Measurements from ENCODE around the gene ZNF850. TPM values are rescaled to one million over a fixed set of nuclear protein-coding genes. Genes with fewer than 3 reads are reported as not detected.
A peak's percentile ranks its signal among the peaks of the same experiment; 100 is the strongest.

The ZNF850 gene
- total RNA-seq, 1 donor from 2014 or later, result 3.0 TPM

DNA sequence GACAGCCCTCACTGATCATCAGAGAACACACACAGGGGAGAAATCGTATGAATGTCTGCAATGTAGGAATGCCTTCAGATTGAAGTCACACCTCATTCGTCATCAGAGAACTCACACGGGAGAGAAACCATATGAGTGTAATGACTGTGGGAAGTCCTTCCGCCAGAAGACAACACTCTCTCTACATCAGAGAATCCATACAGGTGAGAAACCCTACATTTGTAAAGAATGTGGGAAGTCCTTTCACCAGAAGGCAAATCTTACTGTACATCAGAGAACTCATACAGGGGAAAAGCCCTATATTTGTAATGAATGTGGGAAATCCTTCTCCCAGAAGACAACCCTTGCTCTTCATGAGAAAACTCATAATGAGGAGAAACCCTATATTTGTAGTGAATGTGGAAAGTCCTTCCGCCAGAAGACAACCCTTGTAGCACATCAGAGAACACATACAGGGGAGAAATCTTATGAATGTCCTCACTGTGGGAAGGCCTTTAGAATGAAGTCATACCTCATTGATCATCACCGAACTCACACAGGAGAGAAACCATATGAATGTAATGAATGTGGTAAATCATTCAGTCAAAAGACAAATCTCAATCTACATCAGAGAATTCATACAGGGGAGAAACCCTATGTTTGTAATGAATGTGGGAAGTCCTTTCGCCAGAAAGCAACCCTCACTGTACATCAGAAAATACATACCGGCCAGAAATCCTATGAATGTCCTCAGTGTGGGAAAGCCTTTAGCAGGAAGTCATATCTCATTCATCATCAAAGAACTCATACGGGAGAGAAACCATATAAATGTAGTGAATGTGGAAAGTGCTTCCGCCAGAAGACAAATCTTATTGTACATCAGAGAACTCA is 52.7 kb downstream of the ZNF850 start:
- no peak for DNase-seq (ENCODE audit: low read depth)
- TF ChIP-seq, protein P1, sequence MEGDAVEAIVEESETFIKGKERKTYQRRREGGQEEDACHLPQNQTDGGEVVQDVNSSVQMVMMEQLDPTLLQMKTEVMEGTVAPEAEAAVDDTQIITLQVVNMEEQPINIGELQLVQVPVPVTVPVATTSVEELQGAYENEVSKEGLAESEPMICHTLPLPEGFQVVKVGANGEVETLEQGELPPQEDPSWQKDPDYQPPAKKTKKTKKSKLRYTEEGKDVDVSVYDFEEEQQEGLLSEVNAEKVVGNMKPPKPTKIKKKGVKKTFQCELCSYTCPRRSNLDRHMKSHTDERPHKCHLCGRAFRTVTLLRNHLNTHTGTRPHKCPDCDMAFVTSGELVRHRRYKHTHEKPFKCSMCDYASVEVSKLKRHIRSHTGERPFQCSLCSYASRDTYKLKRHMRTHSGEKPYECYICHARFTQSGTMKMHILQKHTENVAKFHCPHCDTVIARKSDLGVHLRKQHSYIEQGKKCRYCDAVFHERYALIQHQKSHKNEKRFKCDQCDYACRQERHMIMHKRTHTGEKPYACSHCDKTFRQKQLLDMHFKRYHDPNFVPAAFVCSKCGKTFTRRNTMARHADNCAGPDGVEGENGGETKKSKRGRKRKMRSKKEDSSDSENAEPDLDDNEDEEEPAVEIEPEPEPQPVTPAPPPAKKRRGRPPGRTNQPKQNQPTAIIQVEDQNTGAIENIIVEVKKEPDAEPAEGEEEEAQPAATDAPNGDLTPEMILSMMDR (IDR thresholded peaks at IDR 0.05; ENCODE audit: insufficient read depth, low read length, poor library complexity, severe bottlenecking), result no peak
- H3K4me3 ChIP-seq (ENCODE audit: low read depth, low read length), result no peak overlapping the region
- H3K36me3 ChIP-seq (ENCODE audit: control insufficient read depth, insufficient read depth, low read length), result peaks cover 4% of the 10 kb centered on the region
- no peaks in the 10 kb centered on the region for H3K27me3 ChIP-seq (ENCODE audit: control insufficient read depth, insufficient read depth, low read length)

DNA sequence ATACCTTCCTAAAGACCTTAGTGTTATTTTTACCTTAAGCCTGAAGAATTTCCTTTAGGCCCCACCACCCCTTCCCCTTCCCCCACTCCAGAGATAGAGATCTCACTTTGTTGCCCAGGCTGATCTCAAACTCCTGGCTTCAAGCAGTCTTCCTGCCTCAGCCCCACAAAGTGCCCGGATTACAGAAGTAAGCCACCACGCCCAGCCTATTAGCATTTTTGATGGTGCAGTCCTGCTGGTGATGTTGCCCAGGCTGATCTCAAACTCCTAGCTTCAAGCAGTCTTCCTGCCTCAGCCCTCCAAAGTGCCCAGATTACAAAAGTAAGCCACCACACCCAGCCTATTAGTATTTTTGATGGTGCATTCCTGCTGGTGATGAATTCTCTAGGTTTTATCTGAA is 63.2 kb downstream of the ZNF850 start:
- DNase-seq (ENCODE audit: low read depth), result no peak
- TF ChIP-seq, protein P1 (IDR thresholded peaks at IDR 0.05; ENCODE audit: insufficient read depth, low read length, poor library complexity, severe bottlenecking), result no peak
- no peaks in the 10 kb centered on the region for H3K27me3 ChIP-seq (ENCODE audit: control insufficient read depth, insufficient read depth, low read length)
- no peak overlapping the region for H3K4me3 ChIP-seq (ENCODE audit: low read depth, low read length)
- H3K36me3 ChIP-seq (ENCODE audit: control insufficient read depth, insufficient read depth, low read length), result no peaks in the 10 kb centered on the region

DNA sequence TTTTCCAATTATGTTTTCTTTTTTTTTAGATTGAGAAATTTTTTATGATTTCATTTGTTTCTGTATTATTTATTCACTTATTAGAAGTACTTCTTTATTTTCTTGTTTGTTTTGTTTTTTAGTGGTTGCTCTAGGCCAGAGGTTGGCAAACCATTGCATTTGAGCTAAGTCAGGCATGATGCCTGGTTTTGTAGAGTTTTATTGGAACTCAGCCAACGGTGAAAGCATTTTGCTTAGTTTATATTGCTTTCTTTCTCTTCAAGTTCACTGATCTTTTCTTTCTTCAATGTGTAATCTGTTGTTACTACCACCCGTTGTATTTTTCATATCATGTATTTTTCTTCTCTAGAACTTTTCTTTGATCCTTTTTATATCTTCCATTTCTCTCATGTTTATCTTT is 65.5 kb downstream of the ZNF850 start:
- H3K36me3 ChIP-seq (ENCODE audit: control insufficient read depth, insufficient read depth, low read length), result no peaks in the 10 kb centered on the region
- no peak overlapping the region for H3K4me3 ChIP-seq (ENCODE audit: low read depth, low read length)
- no peaks in the 10 kb centered on the region for H3K27me3 ChIP-seq (ENCODE audit: control insufficient read depth, insufficient read depth, low read length)

DNA sequence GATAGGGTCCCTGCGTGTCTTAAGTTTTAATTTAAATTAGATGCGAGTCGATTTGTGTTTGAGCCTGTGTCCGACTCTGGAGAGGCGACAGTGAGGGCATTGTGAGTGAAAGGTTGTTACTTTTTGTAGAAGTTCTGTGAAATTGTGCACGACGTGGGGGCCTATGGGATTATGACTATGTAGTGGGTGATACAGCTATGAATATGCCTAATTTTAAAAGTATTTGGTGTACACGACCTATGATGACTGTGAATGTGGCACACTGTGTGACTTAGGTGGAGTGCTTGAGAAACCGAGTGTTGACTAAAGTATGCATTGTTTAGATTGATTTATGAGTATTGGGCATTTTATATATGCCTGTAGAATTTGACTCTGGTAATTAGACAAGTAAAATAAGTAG is 84.5 kb downstream of the ZNF850 start:
- no peaks in the 10 kb centered on the region for H3K27me3 ChIP-seq (ENCODE audit: control insufficient read depth, insufficient read depth, low read length)
- DNase-seq (ENCODE audit: low read depth), result no peak
- TF ChIP-seq, protein P1 (IDR thresholded peaks at IDR 0.05; ENCODE audit: insufficient read depth, low read length, poor library complexity, severe bottlenecking), result no peak
- H3K4me3 ChIP-seq (ENCODE audit: low read depth, low read length), result peak overlapping the region; percentile 81
- H3K36me3 ChIP-seq (ENCODE audit: control insufficient read depth, insufficient read depth, low read length), result no peaks in the 10 kb centered on the region

More for the DNA sequence above, 65.5 kb downstream of the ZNF850 start:
- TF ChIP-seq, protein P1 (IDR thresholded peaks at IDR 0.05; ENCODE audit: insufficient read depth, low read length, poor library complexity, severe bottlenecking), result no peak
- no peak for DNase-seq (ENCODE audit: low read depth)

DNA sequence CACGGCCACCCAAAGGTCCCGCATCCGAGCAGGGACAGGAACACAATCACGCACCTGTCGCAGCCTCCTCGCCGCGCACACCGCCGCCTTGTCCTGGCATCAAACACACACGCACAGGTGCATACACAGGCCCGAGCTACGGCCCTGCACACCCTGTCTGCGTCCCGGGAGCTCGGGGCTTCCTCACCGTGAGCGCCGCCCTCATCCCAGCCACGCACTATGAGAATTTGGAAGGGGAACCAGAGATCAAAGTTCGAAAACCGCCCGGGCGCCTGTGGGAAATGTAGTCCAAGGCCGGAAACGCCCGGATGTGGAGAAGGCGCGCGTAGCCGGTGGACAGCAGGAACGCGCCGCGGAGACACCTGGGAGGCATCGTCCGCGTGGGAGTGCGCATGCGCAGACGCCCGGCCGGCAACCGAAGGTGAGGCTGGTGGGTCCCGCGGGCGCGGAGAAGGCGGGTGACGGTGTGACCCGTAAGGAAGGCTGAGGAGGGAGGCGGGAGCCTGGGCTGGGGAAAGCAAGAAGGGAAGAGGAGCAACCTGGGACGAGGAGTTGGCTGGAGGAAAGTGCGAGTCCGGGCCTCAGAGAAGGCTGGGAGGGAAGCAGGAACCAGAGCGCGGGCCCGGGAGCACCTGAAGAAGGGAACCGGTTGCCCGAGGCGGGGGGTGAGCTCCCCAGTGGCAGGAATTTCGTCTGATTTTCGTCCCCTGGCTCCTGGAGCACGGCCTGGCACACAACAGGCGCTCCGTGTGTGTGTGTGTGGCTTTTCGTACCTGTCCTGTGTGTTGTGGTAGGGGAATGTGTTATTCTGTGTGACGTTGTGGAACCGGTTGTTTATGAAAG is 85.2 kb downstream of the ZNF850 start, which contains the start of gene ZNF567:
TSS of gene ZNF567 (plus strand) at position 399 of the 843 bp plus-strand sequence. CDS start 7,256 bp downstream, outside the sequence.
- DNase-seq (ENCODE audit: low read depth), result peak; percentile 77
- TF ChIP-seq, protein P1 (IDR thresholded peaks at IDR 0.05; ENCODE audit: insufficient read depth, low read length, poor library complexity, severe bottlenecking), result no peak
- no peaks in the 10 kb centered on the region for H3K27me3 ChIP-seq (ENCODE audit: control insufficient read depth, insufficient read depth, low read length)
- H3K4me3 ChIP-seq (ENCODE audit: low read depth, low read length), result peak within 1 kb of the TSS; percentile 81
- H3K36me3 ChIP-seq (ENCODE audit: control insufficient read depth, insufficient read depth, low read length), result no peaks in the 10 kb centered on the region
